Sigmoid colon (tissue), 4 donors: ENCODE data around the gene PDGFD.

ENCODE experiments used
- CTCF ChIP-seq, 4 experiments: fragments of 450-650 bp in 3 of 4; fragments of 200-600 bp in 1 of 4; IDR thresholded peaks; one replicate each; pipeline ENCODE4 v1.5.1; 2016 to 2019; ENCODE audit warnings: antibody characterized with exemption in 4 of 4, mild to moderate bottlenecking in 3 of 4, moderate library complexity in 2 of 4
- EP300 ChIP-seq, 4 donors: sonication (generic); formaldehyde crosslinking; IDR thresholded peaks; one replicate each; pipeline ENCODE4 v1.6.1; 2017; ENCODE audit warnings: antibody characterized with exemption in 4 of 4
- POLR2A ChIP-seq, 2 donors: fragments of 450-650 bp; IDR thresholded peaks; one replicate each; pipeline ENCODE4 v1.6.1; 2016; ENCODE audit warnings: antibody characterized with exemption in 2 of 2, mild to moderate bottlenecking in 2 of 2, moderate library complexity in 2 of 2
- POLR2AphosphoS5 ChIP-seq, 4 donors: sonication (generic); formaldehyde crosslinking; IDR thresholded peaks; one replicate each; pipeline ENCODE4 v1.6.1; 2017; ENCODE audit warnings: antibody characterized with exemption in 4 of 4

- TF ChIP-seq POLR2AphosphoS5 (IDR thresholded peaks at IDR 0.05): no peak
- TF ChIP-seq CTCF (IDR thresholded peaks at IDR 0.05): no peak
- no peak for TF ChIP-seq POLR2A (IDR thresholded peaks at IDR 0.05)
- no peak for TF ChIP-seq EP300 (IDR thresholded peaks at IDR 0.05)
Measured at GRCh38 chr11:104127828-104128227, 36.1 kb downstream of the PDGFD start.
